ENCODE measurements around the gene VPS72.
A peak's percentile ranks its signal among the peaks of the same experiment; 100 is the strongest.

The VPS72 gene, protein sequence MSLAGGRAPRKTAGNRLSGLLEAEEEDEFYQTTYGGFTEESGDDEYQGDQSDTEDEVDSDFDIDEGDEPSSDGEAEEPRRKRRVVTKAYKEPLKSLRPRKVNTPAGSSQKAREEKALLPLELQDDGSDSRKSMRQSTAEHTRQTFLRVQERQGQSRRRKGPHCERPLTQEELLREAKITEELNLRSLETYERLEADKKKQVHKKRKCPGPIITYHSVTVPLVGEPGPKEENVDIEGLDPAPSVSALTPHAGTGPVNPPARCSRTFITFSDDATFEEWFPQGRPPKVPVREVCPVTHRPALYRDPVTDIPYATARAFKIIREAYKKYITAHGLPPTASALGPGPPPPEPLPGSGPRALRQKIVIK

DNA sequence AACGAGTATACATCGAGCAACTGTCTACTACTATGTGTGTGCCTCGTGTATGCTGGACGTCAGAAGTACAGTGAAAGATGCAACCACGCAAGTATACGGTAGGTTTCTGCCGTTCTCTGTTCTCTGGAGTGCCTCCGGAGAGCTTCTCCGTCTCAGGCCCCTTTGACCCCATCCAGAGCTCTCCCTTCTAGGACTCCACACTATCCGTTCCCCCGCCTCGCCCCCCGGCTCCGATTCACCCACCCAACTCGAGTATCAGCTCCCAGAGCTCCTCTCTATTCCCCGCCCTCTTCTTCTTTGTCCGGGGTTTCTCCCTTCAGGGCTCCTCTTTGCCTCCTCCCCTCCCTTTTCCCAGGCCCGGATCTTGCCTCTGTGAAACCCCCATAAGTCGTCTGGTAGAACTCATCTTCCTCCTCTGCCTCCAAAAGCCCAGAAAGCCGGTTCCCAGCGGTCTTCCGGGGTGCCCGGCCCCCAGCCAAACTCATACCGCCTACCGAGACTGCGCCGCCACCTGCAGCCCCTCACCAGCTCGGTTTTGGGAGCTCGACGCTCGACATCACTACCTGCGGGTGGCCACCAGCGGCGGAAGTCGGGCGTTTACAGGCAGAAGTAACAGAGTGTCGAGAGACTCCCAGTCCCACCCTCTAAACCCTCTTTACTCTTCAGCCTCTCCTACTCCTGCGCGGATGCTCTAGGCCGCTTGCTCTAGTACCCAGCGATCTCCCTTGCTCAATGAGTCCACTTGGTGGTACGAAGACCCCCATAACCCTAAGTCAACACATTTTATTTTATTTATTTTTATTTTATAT is at the start of gene VPS72:
Gene VPS72, minus strand, starts transcription at position 561 of the 809 bp plus-strand sequence. Its CDS starts 76 bp downstream, at position 485.
- in situ Hi-C loops (cut with MboI; ENCODE audit: low sequenced_read_pairs, unreplicated experiment), result no loop called here
- TF ChIP-seq, protein P1, sequence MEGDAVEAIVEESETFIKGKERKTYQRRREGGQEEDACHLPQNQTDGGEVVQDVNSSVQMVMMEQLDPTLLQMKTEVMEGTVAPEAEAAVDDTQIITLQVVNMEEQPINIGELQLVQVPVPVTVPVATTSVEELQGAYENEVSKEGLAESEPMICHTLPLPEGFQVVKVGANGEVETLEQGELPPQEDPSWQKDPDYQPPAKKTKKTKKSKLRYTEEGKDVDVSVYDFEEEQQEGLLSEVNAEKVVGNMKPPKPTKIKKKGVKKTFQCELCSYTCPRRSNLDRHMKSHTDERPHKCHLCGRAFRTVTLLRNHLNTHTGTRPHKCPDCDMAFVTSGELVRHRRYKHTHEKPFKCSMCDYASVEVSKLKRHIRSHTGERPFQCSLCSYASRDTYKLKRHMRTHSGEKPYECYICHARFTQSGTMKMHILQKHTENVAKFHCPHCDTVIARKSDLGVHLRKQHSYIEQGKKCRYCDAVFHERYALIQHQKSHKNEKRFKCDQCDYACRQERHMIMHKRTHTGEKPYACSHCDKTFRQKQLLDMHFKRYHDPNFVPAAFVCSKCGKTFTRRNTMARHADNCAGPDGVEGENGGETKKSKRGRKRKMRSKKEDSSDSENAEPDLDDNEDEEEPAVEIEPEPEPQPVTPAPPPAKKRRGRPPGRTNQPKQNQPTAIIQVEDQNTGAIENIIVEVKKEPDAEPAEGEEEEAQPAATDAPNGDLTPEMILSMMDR (IDR thresholded peaks at IDR 0.05; ENCODE audit: borderline replicate concordance, control extremely low read depth, extremely low read depth, insufficient read depth, missing control alignments), result no peak
- DNase-seq (ENCODE audit: low spot score), result peak; percentile 93

DNA sequence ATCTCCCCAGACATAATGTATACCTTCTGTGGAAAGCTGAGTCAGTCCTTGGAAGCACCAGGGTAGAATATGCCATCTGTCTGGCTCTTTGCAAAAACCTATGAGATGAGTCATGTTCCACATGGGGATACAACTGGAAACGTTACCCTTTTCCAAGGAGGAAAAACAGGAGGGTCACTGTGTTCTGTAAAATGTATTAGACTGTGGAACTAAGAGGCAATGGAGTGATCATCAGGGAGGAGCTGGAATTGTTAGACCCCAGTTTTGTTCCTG is 48.4 kb upstream of the VPS72 start:
- in situ Hi-C loops (cut with MboI; ENCODE audit: low sequenced_read_pairs, unreplicated experiment), result no loop called here
- TF ChIP-seq, protein P1 (IDR thresholded peaks at IDR 0.05; ENCODE audit: borderline replicate concordance, control extremely low read depth, extremely low read depth, insufficient read depth, missing control alignments), result no peak
- DNase-seq (ENCODE audit: low spot score), result no peak

- in situ Hi-C loops (cut with MboI; ENCODE audit: low sequenced_read_pairs, unreplicated experiment), result no loop called here
- peak; percentile 61 for DNase-seq (ENCODE audit: low spot score)
- TF ChIP-seq, protein P1 (IDR thresholded peaks at IDR 0.05; ENCODE audit: borderline replicate concordance, control extremely low read depth, extremely low read depth, insufficient read depth, missing control alignments), result no peak
Observed at GRCh38 chr1:151237678-151238466, 47.9 kb upstream of the VPS72 start.

- no peak for DNase-seq (ENCODE audit: low spot score)
- in situ Hi-C loops (cut with MboI; ENCODE audit: low sequenced_read_pairs, unreplicated experiment), result no loop called here
- TF ChIP-seq, protein P1 (IDR thresholded peaks at IDR 0.05; ENCODE audit: borderline replicate concordance, control extremely low read depth, extremely low read depth, insufficient read depth, missing control alignments), result no peak
Observed at GRCh38 chr1:151235235-151235634, 45.2 kb upstream of the VPS72 start.

GRCh38 chr1:151222130-151222529 is 32.1 kb upstream of the VPS72 start:
- no peak for DNase-seq (ENCODE audit: low spot score)
- in situ Hi-C loops (cut with MboI; ENCODE audit: low sequenced_read_pairs, unreplicated experiment), result no loop called here
- TF ChIP-seq, protein P1 (IDR thresholded peaks at IDR 0.05; ENCODE audit: borderline replicate concordance, control extremely low read depth, extremely low read depth, insufficient read depth, missing control alignments), result no peak

- TF ChIP-seq, protein P1 (IDR thresholded peaks at IDR 0.05; ENCODE audit: borderline replicate concordance, control extremely low read depth, extremely low read depth, insufficient read depth, missing control alignments), result no peak
- in situ Hi-C loops (cut with MboI; ENCODE audit: low sequenced_read_pairs, unreplicated experiment), result no loop called here
- no peak for DNase-seq (ENCODE audit: low spot score)
Observed at GRCh38 chr1:151221616-151222015, 31.6 kb upstream of the VPS72 start.
